SJSA1 (cell line): ENCODE results near the gene CHI3L1. TPM values are rescaled to one million over a fixed set of nuclear protein-coding genes. Genes with fewer than 3 reads are reported as not detected.

ENCODE experiments used
- DNase-seq, 2 experiments: peaks; one replicate each; pipeline ENCODE4 v3.0.0-alpha.2; 2015 to 2020; ENCODE audit warnings: low spot score in 2 of 2, low read depth in 1 of 2
- H3K27ac ChIP-seq: fragments of 250-450 bp; sonication (Bioruptor Pico); 2 replicates; pipeline ENCODE4 v1.5.1; 2020; ENCODE audit warnings: mild to moderate bottlenecking, moderate library complexity
- H3K27me3 ChIP-seq: fragments of 250-450 bp; sonication (Bioruptor Pico); replicated peaks from 2 replicates; pipeline ENCODE4 v1.5.1; 2020; ENCODE audit warnings: mild to moderate bottlenecking, moderate library complexity
- H3K36me3 ChIP-seq: fragments of 250-450 bp; sonication (Bioruptor Pico); 2 replicates; pipeline ENCODE4 v1.5.1; 2020; ENCODE audit warnings: mild to moderate bottlenecking
- H3K4me1 ChIP-seq: fragments of 250-450 bp; sonication (Bioruptor Pico); replicated peaks from 2 replicates; pipeline ENCODE4 v1.6.1; 2021; ENCODE audit warnings: mild to moderate bottlenecking
- H3K4me3 ChIP-seq: fragments of 250-450 bp; sonication (Bioruptor Pico); 2 replicates; pipeline ENCODE4 v1.5.1; 2020; ENCODE audit warnings: mild to moderate bottlenecking
- H3K9me3 ChIP-seq: fragments of 250-450 bp; sonication (Bioruptor Pico); replicated peaks from 2 replicates; pipeline ENCODE4 v1.5.1; 2020; ENCODE audit warnings: mild to moderate bottlenecking
- total RNA-seq: library from RNA; depleted of rRNA; stranded (reverse); fragments of >200 nt; shearing (Covaris generic); gene quantifications from 2 replicates; pipeline ENCODE4 v1.2.3, GENCODE V29; 2014

CHI3L1 gene
- total RNA-seq, 1 experiment from 2014 or later, result not detected

- Histone ChIP-seq H3K36me3 (no peaks in the 10 kb centered on the region), H3K27ac (no peak overlapping the region)
- no peak for DNase-seq
Measured at GRCh38 chr1:203153051-203153988, 33.2 kb downstream of the CHI3L1 start.

GRCh38 chr1:203152158-203153034 lies 34.1 kb downstream of the CHI3L1 start:
- H3K4me1 ChIP-seq, result no peaks in the 10 kb centered on the region
- DNase-seq, result no peak
- no peaks in the 10 kb centered on the region for H3K36me3 ChIP-seq
- H3K4me3 ChIP-seq, result no peak overlapping the region
- no peak overlapping the region for H3K27ac ChIP-seq
- peaks cover 2% of the 10 kb centered on the region; the same call in 1 of the 2 replicates for H3K27me3 ChIP-seq
- no peaks in the 10 kb centered on the region for H3K9me3 ChIP-seq

More at GRCh38 chr1:203153051-203153988, 33.2 kb downstream of the CHI3L1 start:
- Histone ChIP-seq H3K9me3 (0 out of 2 replicates have a peak, but pooled peaks cover under 1% of the 10 kb centered on the region), H3K27me3 (peaks cover 6% of the 10 kb centered on the region), H3K4me3 (no peak overlapping the region), H3K4me1 (no peaks in the 10 kb centered on the region)

GRCh38 chr1:203151362-203152157 lies 34.9 kb downstream of the CHI3L1 start:
- H3K36me3 ChIP-seq, result no peaks in the 10 kb centered on the region
- no peaks in the 10 kb centered on the region for H3K9me3 ChIP-seq
- no peak for DNase-seq
- H3K4me3 ChIP-seq, result no peak overlapping the region
- H3K27ac ChIP-seq, result no peak overlapping the region
- no peaks in the 10 kb centered on the region; the same call in 1 of the 2 replicates for H3K27me3 ChIP-seq
- no peaks in the 10 kb centered on the region for H3K4me1 ChIP-seq

- Histone ChIP-seq H3K4me3 (no peak overlapping the region), H3K9me3 (no peaks in the 10 kb centered on the region), H3K4me1 (no peaks in the 10 kb centered on the region), H3K36me3 (no peaks in the 10 kb centered on the region), H3K27ac (no peak overlapping the region), H3K27me3 (no peaks in the 10 kb centered on the region; the same call in 1 of the 2 replicates)
- DNase-seq, result no peak
Measured at GRCh38 chr1:203150511-203151297, 35.8 kb downstream of the CHI3L1 start.

- no peaks in the 10 kb centered on the region; the same call in 1 of the 2 replicates for H3K27me3 ChIP-seq
- no peaks in the 10 kb centered on the region for H3K36me3 ChIP-seq
- no peak overlapping the region for H3K27ac ChIP-seq
- H3K4me1 ChIP-seq, result no peaks in the 10 kb centered on the region
- H3K9me3 ChIP-seq, result no peaks in the 10 kb centered on the region
- DNase-seq, result no peak
- no peak overlapping the region for H3K4me3 ChIP-seq
Measured at GRCh38 chr1:203149188-203149840, 37.2 kb downstream of the CHI3L1 start.

GRCh38 chr1:203148579-203148978 lies 37.9 kb downstream of the CHI3L1 start:
- no peaks in the 10 kb centered on the region for H3K4me1 ChIP-seq
- DNase-seq, result no peak

GRCh38 chr1:203148127-203148526 lies 38.4 kb downstream of the CHI3L1 start:
- Histone ChIP-seq H3K27me3 (no peaks in the 10 kb centered on the region), H3K36me3 (no peaks in the 10 kb centered on the region), H3K9me3 (no peaks in the 10 kb centered on the region), H3K4me3 (no peak overlapping the region), H3K4me1 (no peaks in the 10 kb centered on the region), H3K27ac (no peak overlapping the region)
- no peak for DNase-seq

More at GRCh38 chr1:203148579-203148978, 37.9 kb downstream of the CHI3L1 start:
- Histone ChIP-seq H3K9me3 (no peaks in the 10 kb centered on the region), H3K27me3 (no peaks in the 10 kb centered on the region), H3K27ac (no peak overlapping the region), H3K36me3 (no peaks in the 10 kb centered on the region), H3K4me3 (no peak overlapping the region)

- DNase-seq, result no peak
- Histone ChIP-seq H3K36me3 (no peaks in the 10 kb centered on the region), H3K9me3 (no peaks in the 10 kb centered on the region), H3K4me3 (no peak overlapping the region), H3K27ac (no peak overlapping the region), H3K27me3 (no peaks in the 10 kb centered on the region), H3K4me1 (no peaks in the 10 kb centered on the region)
Measured at GRCh38 chr1:203147376-203147775, 39.1 kb downstream of the CHI3L1 start.

- Histone ChIP-seq H3K4me1 (no peaks in the 10 kb centered on the region), H3K4me3 (no peak overlapping the region), H3K27ac (no peak overlapping the region), H3K27me3 (no peaks in the 10 kb centered on the region), H3K36me3 (no peaks in the 10 kb centered on the region), H3K9me3 (no peaks in the 10 kb centered on the region)
- no peak for DNase-seq
Measured at GRCh38 chr1:203146537-203146936, 40.0 kb downstream of the CHI3L1 start.

GRCh38 chr1:203146042-203146369 lies 40.5 kb downstream of the CHI3L1 start:
- Histone ChIP-seq H3K36me3 (no peaks in the 10 kb centered on the region), H3K4me1 (no peaks in the 10 kb centered on the region), H3K9me3 (no peaks in the 10 kb centered on the region)

GRCh38 chr1:203145321-203146041 lies 41.0 kb downstream of the CHI3L1 start:
- Histone ChIP-seq H3K27ac (no peak overlapping the region), H3K9me3 (no peaks in the 10 kb centered on the region), H3K27me3 (no peaks in the 10 kb centered on the region), H3K4me3 (no peak overlapping the region), H3K4me1 (no peaks in the 10 kb centered on the region), H3K36me3 (no peaks in the 10 kb centered on the region)
- DNase-seq, result no peak

More at GRCh38 chr1:203146042-203146369, 40.5 kb downstream of the CHI3L1 start:
- H3K27me3 ChIP-seq, result no peaks in the 10 kb centered on the region
- H3K27ac ChIP-seq, result no peak overlapping the region
- DNase-seq, result no peak
- no peak overlapping the region for H3K4me3 ChIP-seq

GRCh38 chr1:203144661-203145060 lies 41.8 kb downstream of the CHI3L1 start:
- Histone ChIP-seq H3K9me3 (no peaks in the 10 kb centered on the region), H3K27ac (no peak overlapping the region), H3K4me1 (no peaks in the 10 kb centered on the region), H3K36me3 (no peaks in the 10 kb centered on the region), H3K4me3 (no peak overlapping the region), H3K27me3 (0 out of 2 replicates have a peak, but pooled peaks cover under 1% of the 10 kb centered on the region)
- DNase-seq, result no peak
